ENCODE results near the gene NDUFAF8. TPM values are rescaled to one million over a fixed set of nuclear protein-coding genes. Genes with fewer than 3 reads are reported as not detected.
A peak's percentile ranks its signal among the peaks of the same experiment; 100 is the strongest.

The NDUFAF8 gene
- total RNA-seq, 2 experiments from 2014 or later = 42.3 to 48.3 TPM

DNA sequence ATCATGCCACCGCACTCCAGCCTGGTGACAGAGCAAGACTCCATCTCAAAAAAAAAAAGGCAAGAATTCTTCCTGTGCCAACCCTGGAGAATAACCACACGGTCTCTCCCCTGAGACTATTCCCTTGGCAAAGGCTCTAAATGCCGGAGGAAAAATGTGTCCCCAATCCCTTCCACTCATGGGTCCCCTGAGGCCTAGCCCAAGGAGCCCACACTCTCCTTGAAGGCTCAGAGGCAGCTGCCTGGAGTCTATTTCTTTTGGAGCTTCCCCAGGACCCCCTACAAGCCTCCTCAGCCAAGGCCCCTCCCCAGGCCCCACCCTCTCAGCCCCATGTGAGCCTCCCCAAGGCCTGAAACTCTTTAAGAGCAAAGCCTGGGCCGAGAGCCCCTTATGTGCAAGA lies 33.0 kb upstream of the NDUFAF8 start:
- H3K4me1 Mint-ChIP-seq (ENCODE audit: low read depth) = no peaks in the 10 kb centered on the region
- no peak overlapping the region for H3K4me3 Mint-ChIP-seq
- no peaks in the 10 kb centered on the region for H3K36me3 Mint-ChIP-seq (ENCODE audit: low read depth)
- ChIA-PET CTCF (no interaction called here), POLR2A (no interaction called here)
- no peak for DNase-seq
- ATAC-seq = no peak
- no peaks in the 10 kb centered on the region for H3K9me3 Mint-ChIP-seq (ENCODE audit: insufficient read depth)
- H3K27me3 Mint-ChIP-seq (ENCODE audit: low read depth) = no peaks in the 10 kb centered on the region
- H3K27ac Mint-ChIP-seq = no peak overlapping the region

DNA sequence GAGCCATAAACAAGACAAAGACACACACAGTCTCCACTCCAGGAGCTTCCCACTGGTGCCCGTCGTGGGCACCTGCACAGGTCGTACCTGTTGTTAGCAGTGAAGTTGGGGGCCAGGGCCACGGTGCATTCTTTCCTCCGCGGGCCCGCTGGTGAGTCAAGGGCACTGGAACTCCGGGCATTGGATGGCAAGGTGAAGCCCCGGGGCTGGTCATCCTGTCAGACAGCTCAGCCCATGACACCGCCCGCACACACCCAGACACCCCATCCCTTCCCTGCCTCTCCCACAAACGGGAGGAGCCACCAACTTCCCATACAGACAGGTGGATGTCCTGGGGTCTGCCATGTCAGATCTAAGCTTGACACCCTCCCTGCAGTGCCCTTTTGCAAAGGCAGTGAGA lies 32.5 kb upstream of the NDUFAF8 start:
- Mint-ChIP-seq H3K4me1 (ENCODE audit: low read depth) (no peaks in the 10 kb centered on the region), H3K4me3 (no peak overlapping the region), H3K27ac (no peak overlapping the region), H3K27me3 (ENCODE audit: low read depth) (no peaks in the 10 kb centered on the region), H3K9me3 (ENCODE audit: insufficient read depth) (no peaks in the 10 kb centered on the region), H3K36me3 (ENCODE audit: low read depth) (no peaks in the 10 kb centered on the region)
- CTCF ChIA-PET = no interaction called here
- ATAC-seq = no peak
- POLR2A ChIA-PET = interaction anchor here (1.7 kb wide), 1 partner anchor 33 kb away, joined by 5 read pairs; the partner anchor contains the start of genes NDUFAF8 and TEPSIN
- no peak for DNase-seq

DNA sequence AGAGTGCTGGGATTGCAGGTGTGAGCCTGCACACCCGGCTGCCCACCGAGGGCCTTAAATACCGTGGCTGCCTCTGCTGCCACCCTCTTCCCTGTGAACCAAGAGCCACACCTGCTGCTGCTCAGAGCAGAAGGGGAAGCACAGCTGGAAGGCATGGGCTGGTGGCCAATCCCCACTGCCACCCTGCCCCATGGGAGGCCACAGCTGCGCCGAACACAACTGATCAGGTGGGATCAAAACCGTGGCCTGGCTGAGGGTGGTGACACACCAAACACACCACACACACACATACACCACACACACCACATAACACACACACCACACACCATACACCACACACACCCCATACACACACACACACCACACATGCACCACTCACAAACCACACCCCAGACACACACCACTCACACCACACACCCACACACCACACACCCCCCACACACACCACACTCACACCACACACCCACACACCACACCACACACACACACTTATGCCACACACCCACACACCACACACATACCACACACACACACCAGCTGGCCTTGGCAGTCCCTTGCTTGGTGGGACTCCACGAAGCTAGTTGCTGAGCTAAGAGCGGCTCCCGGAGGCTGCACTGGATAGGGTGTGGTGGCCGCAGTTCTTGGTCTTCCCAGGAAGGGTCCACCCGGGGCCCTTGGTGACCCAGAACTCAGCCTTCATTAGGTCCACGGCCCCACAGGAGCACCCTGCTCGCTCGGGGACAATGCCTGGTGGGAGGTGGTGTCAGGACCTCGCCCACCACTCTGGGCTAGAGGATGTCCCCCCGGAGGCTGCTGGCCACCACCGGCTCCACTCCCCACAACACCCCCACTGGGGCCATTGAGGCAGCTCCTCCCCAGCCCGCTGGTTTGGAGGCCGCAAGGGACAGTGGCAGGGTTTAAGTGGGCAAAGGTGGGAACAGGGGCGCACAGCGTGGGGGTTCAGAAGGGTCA lies 31.2 kb upstream of the NDUFAF8 start:
- ChIA-PET CTCF (no interaction called here), POLR2A (interaction anchor here (0.8 to 1.7 kb wide), 2 partner anchors 12 to 31 kb away, joined by 4 to 5 read pairs; partner anchors contain the start of genes NDUFAF8 and TEPSIN)
- Mint-ChIP-seq H3K4me1 (ENCODE audit: low read depth) (no peaks in the 10 kb centered on the region), H3K27me3 (ENCODE audit: low read depth) (no peaks in the 10 kb centered on the region), H3K4me3 (no peak overlapping the region), H3K36me3 (ENCODE audit: low read depth) (no peaks in the 10 kb centered on the region), H3K27ac (peak overlapping the region; percentile 70), H3K9me3 (ENCODE audit: insufficient read depth) (no peaks in the 10 kb centered on the region)
- ATAC-seq (peak; percentile 56), DNase-seq (no peak)

DNA sequence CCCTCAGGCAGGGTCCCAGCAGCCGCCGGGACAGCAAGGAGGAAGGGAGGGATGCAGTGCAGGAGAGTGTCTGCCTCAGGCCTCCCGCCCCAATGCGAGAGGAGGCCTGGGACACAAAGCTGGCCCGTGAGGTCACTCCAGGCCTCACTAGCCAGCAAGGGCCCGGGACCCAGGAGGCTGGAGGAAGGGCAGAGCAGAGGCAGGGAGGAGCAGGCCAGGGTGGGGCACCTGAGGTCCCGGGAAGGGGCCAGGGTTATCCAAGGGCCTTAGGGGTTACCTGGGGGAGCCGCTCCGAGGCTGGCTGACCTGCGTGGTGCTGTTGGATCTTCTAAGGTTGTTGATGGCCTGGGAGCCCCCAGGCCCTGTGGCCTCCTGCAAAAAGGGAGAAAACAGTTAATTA lies 30.5 kb upstream of the NDUFAF8 start:
- DNase-seq = no peak
- POLR2A ChIA-PET = no interaction called here
- Mint-ChIP-seq H3K9me3 (ENCODE audit: insufficient read depth) (no peaks in the 10 kb centered on the region), H3K27me3 (ENCODE audit: low read depth) (no peaks in the 10 kb centered on the region), H3K27ac (no peak overlapping the region), H3K4me1 (ENCODE audit: low read depth) (no peaks in the 10 kb centered on the region), H3K4me3 (no peak overlapping the region), H3K36me3 (ENCODE audit: low read depth) (no peaks in the 10 kb centered on the region)
- no peak for ATAC-seq
- CTCF ChIA-PET = no interaction called here

DNA sequence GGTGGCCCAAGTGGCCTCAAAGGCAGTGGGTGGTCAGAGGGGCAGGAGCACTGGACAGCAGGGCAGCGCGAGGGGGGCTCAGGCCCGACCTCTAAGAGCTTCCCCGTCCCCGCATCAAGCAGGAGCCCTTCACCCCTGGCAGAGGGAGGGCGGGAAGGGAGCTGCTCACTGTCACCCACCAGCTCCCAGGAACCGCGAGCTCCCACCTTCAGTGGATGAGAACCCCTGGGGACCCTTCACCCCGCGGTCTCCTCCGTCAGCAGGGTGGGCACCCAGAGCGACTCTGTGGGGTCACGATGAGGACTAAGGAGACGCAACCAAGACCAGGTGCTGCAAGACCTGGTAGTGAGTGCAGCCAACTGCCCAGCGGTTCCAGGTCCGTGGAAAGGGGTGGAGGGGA lies 30.0 kb upstream of the NDUFAF8 start:
- Mint-ChIP-seq H3K27me3 (ENCODE audit: low read depth) (no peaks in the 10 kb centered on the region), H3K27ac (no peak overlapping the region), H3K9me3 (ENCODE audit: insufficient read depth) (no peaks in the 10 kb centered on the region), H3K36me3 (ENCODE audit: low read depth) (no peaks in the 10 kb centered on the region), H3K4me1 (ENCODE audit: low read depth) (no peaks in the 10 kb centered on the region), H3K4me3 (no peak overlapping the region)
- ATAC-seq (no peak), DNase-seq (no peak)
- ChIA-PET POLR2A (no interaction called here), CTCF (no interaction called here)

DNA sequence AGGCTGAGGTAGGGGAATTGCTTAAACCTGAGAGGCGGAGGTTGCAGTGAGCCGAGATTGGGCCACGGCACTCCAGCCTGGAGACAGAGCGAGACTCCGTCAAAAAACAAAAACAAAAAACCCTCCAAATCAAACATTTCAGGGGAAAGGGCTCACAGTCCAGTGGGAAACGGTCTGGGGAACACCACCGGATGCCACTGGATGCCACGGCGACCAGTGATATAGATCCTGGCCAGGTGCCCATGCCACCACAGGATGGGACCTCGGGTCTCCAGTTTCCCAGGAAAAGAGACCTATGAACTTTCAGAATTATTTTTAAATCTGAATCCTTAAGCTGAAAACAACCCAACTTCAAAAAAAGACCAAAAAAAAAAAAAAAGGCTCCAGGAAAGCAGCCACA lies 28.7 kb upstream of the NDUFAF8 start:
- no peak for ATAC-seq
- no peaks in the 10 kb centered on the region for H3K9me3 Mint-ChIP-seq (ENCODE audit: insufficient read depth)
- H3K27ac Mint-ChIP-seq = no peak overlapping the region
- H3K4me3 Mint-ChIP-seq = no peak overlapping the region
- no peaks in the 10 kb centered on the region for H3K4me1 Mint-ChIP-seq (ENCODE audit: low read depth)
- POLR2A ChIA-PET = interaction anchor here (0.6 kb wide), 1 partner anchor 24 kb away, joined by 3 read pairs; no protein-coding TSS in a partner anchor
- no peaks in the 10 kb centered on the region for H3K27me3 Mint-ChIP-seq (ENCODE audit: low read depth)
- no peak for DNase-seq
- CTCF ChIA-PET = no interaction called here
- H3K36me3 Mint-ChIP-seq (ENCODE audit: low read depth) = no peaks in the 10 kb centered on the region

DNA sequence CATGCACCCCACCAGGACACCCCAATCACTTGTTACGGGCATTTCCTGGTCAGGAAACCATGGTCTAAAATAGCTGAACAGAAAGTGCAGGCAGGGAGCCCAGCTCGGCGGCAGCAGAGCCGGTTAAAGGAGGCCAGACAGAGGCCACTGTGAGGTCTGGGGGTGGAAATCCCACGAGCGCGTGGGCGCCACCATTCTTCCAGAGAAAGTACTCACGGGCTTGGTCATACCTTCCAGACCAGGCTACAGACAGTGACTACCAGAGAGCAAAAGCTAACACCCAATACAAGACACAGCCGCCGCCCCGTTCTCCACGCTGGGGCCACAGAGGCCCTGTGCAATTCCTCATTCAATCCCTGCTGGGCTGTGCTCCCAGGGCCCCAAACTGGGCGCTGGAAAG lies 28.2 kb upstream of the NDUFAF8 start:
- ChIA-PET CTCF (no interaction called here), POLR2A (interaction anchor here (0.6 kb wide), 1 partner anchor 25 kb away, joined by 3 read pairs; no protein-coding TSS in a partner anchor)
- Mint-ChIP-seq H3K36me3 (ENCODE audit: low read depth) (no peaks in the 10 kb centered on the region), H3K9me3 (ENCODE audit: insufficient read depth) (no peaks in the 10 kb centered on the region), H3K27ac (no peak overlapping the region), H3K27me3 (ENCODE audit: low read depth) (no peaks in the 10 kb centered on the region), H3K4me1 (ENCODE audit: low read depth) (no peaks in the 10 kb centered on the region), H3K4me3 (no peak overlapping the region)
- DNase-seq (no peak), ATAC-seq (no peak)

DNA sequence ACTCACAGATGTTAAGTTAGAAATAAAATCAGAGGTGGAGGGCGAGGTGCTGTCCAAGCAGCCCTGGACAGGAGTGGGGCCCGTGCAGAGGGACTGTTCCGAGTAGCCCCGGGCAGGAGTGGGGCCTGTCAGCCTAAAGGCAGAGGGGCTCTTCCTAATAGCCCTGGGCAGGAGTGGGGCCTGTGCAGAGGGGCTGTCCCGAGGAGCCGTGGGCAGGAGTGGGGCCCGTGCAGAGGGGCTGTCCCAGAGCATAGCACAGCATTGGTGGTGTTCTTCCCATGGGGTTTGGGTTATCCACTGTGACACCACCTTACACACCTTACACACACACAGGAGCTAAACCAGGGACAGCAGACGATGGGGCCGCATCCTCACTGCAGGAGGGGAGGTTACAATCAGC lies 26.8 kb upstream of the NDUFAF8 start:
- ChIA-PET POLR2A (interaction anchor here (0.5 kb wide), 1 partner anchor 23 kb away, joined by 3 read pairs; no protein-coding TSS in a partner anchor), CTCF (no interaction called here)
- no peak overlapping the region for H3K27ac Mint-ChIP-seq
- H3K36me3 Mint-ChIP-seq (ENCODE audit: low read depth) = no peaks in the 10 kb centered on the region
- no peaks in the 10 kb centered on the region for H3K4me1 Mint-ChIP-seq (ENCODE audit: low read depth)
- H3K4me3 Mint-ChIP-seq = no peak overlapping the region
- H3K27me3 Mint-ChIP-seq (ENCODE audit: low read depth) = no peaks in the 10 kb centered on the region
- ATAC-seq (no peak), DNase-seq (no peak)
- no peaks in the 10 kb centered on the region for H3K9me3 Mint-ChIP-seq (ENCODE audit: insufficient read depth)

DNA sequence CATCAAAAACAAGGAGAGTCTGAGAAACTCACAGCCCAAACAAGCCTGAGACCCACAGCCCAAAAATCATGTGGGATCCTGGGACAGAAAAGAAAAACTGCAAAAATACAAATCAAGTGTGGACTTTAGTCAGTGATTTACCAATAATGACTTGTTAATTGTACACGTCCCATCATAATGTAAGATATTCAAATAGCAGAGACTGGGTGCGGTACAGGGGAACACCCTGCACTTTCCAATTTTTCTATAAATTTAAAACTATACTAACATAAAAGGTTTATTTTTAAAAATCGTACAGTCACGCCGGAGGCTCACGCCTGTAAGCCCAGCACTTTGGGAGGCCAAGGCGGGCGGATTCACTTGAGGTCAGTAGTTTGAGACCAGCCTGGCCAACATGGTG lies 25.1 kb upstream of the NDUFAF8 start:
- Mint-ChIP-seq H3K4me1 (ENCODE audit: low read depth) (no peaks in the 10 kb centered on the region), H3K27ac (no peak overlapping the region), H3K4me3 (no peak overlapping the region), H3K36me3 (ENCODE audit: low read depth) (peaks cover under 1% of the 10 kb centered on the region), H3K27me3 (ENCODE audit: low read depth) (no peaks in the 10 kb centered on the region), H3K9me3 (ENCODE audit: insufficient read depth) (no peaks in the 10 kb centered on the region)
- DNase-seq (no peak), ATAC-seq (no peak)
- ChIA-PET POLR2A (no interaction called here), CTCF (no interaction called here)

DNA sequence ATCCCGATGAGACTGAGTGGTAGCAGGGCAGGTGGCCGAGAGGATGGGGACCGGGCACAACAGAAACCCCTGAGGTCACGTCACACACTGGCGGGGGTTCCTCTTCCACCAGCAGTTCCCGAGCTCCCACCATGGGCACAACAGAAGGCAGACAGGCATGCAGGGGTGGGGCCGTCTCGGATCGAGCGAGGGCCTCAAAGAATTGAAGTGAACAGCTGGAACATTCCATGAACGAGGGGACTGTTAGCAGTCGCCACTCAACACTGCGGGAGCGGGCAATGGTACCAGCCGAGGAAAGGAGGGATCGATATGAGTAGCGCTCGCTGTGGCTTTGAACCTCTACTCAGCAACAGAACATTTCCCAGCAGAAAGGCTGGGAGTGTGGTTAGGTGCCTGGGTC lies 21.6 kb upstream of the NDUFAF8 start:
- H3K27ac Mint-ChIP-seq = no peak overlapping the region
- DNase-seq (no peak), ATAC-seq (no peak)
- ChIA-PET POLR2A (no interaction called here), CTCF (no interaction called here)
- H3K36me3 Mint-ChIP-seq (ENCODE audit: low read depth) = peaks cover 2% of the 10 kb centered on the region
- no peaks in the 10 kb centered on the region for H3K27me3 Mint-ChIP-seq (ENCODE audit: low read depth)
- H3K4me3 Mint-ChIP-seq = no peak overlapping the region
- H3K4me1 Mint-ChIP-seq (ENCODE audit: low read depth) = peaks cover 10% of the 10 kb centered on the region
- H3K9me3 Mint-ChIP-seq (ENCODE audit: insufficient read depth) = no peaks in the 10 kb centered on the region

DNA sequence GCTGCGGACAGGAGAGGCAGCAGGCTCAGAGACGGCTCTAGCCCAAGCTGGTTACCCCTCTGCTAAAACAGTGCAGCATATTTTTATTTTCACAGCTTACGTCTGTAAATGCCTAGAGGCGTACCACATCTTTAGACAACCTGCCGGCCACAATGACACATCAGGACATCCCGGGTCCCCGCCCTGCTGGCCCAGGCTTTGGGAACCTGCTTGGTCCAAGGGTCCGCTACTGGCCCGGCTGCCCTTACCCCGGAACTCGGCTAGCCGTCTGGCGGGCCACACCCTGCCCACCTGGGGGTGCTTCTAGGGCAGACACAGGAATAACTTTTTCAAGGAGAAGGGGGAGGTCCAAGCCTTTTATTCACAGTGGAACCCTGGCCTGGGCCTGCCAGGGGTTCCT lies 20.7 kb upstream of the NDUFAF8 start:
- Mint-ChIP-seq H3K4me3 (no peak overlapping the region), H3K27me3 (ENCODE audit: low read depth) (no peaks in the 10 kb centered on the region), H3K27ac (no peak overlapping the region), H3K36me3 (ENCODE audit: low read depth) (peaks cover 2% of the 10 kb centered on the region), H3K4me1 (ENCODE audit: low read depth) (peaks cover 12% of the 10 kb centered on the region), H3K9me3 (ENCODE audit: insufficient read depth) (no peaks in the 10 kb centered on the region)
- ATAC-seq = no peak
- no peak for DNase-seq
- POLR2A ChIA-PET = no interaction called here
- CTCF ChIA-PET = no interaction called here

DNA sequence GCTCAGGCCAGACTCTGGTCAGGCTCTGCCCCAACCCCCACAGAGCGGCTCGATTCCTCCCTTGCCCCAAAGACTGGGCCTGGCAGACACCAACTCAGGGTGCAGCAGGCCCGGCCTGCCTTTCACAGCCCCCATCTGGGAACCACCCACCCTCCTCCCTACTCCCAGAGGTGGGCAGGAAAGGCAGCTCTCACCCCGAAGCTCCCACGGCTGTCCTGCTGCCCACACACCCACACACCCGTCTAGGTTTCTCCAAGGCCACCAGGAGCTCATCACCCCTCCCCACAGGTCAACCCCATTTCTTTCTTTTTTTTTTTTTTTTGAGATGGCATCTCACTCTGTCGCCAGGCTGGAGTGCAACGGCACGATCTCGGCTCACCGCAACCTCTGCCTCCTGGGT lies 20.1 kb upstream of the NDUFAF8 start:
- no peaks in the 10 kb centered on the region for H3K27me3 Mint-ChIP-seq (ENCODE audit: low read depth)
- H3K4me1 Mint-ChIP-seq (ENCODE audit: low read depth) = peaks cover 17% of the 10 kb centered on the region
- POLR2A ChIA-PET = no interaction called here
- ATAC-seq (no peak), DNase-seq (no peak)
- CTCF ChIA-PET = no interaction called here
- H3K4me3 Mint-ChIP-seq = no peak overlapping the region
- no peaks in the 10 kb centered on the region for H3K9me3 Mint-ChIP-seq (ENCODE audit: insufficient read depth)
- H3K36me3 Mint-ChIP-seq (ENCODE audit: low read depth) = peaks cover 4% of the 10 kb centered on the region
- no peak overlapping the region for H3K27ac Mint-ChIP-seq
